G401.6 (cell line): ENCODE results near the gene ART5.
"Not testable (repeated sequence)": the region's sequence is repeated elsewhere in the genome, so short reads cannot be mapped to it uniquely, and the experiment has no call there.

Source experiments
- FAIRE-seq: peaks from 2 replicates; lab custom pipeline; 2012; peaks lifted over from hg19 to GRCh38; lab: Jason Lieb, UNC

Gene ART5

DNA sequence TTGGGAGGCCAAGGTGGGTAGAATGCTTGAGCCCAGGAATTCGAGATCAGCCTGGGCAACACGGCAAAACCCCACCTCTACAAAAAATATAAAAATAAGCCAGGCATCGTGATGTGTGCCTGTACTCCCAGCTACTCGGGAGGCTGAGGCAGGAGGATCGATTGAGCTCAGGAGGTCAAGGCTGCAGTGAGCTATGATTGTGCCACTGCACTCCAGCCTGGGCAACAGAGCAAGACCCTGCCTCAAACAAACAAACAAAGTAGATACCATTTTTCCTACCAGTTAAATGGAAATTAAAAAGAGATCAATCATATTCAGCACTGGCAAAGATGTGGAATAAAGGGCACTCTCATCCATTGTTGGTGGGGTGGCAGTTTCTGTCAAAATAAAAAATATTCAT is 15.5 kb upstream of the ART5 start:
- not testable (repeated sequence) for FAIRE-seq

DNA sequence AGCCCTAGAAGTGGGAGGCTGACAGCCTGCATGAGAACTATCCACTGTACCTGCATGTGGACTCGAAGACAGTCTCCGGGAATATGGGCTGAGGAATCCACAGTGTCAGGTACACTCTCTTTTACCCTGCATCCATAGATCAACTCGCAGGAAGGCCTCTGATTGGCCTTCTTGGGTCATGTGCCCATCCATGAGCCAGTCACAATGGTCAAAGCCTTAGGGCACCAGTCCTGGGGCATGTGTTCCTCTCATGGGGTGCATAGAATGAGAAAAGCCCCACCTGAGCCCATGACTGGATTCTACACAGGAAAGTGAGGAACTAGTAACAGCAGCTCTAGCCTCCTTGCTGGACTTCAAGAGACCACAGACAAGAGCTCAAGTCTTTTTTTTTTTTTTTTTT is 13.8 kb upstream of the ART5 start:
- FAIRE-seq = no peak

DNA sequence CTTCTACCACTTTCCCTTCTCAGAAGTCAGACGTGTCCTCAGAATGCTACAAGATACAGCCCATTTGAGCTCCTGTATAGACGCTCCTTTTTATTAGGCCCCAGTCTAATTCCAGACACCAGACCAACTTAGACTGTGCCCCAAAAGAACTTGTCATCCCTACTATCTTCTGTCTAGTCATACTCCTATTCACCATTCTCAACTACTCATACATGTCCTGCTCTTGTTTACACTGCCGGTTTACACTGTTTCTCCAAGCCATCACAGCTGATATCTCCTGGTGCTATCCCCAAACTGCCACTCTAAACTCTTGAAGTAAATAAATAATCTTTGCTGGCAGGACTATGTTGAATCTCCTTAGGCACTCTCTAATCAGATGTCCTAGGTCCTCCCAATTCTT is 10.7 kb upstream of the ART5 start:
- not testable (repeated sequence) for FAIRE-seq

DNA sequence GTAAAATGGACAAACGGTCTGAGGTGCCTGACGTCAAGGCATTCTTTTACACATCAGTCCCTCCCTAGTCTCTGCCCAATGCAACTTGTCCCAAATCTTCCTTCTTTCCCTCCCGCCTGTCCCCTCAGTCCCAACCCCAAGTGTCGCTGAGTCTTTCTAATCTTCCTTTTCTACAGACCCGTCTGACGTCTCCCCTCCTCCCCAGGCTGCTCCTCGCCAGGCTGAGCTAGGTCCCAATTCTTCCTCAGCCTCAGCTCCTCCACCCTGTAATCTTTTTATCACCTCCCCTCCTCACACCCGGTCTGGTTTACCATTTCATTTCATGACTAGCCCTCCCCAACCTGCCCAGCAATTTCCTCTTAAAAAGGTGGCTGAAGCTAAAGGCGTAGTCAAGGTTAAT is 7.6 kb upstream of the ART5 start:
- not testable (repeated sequence) for FAIRE-seq

DNA sequence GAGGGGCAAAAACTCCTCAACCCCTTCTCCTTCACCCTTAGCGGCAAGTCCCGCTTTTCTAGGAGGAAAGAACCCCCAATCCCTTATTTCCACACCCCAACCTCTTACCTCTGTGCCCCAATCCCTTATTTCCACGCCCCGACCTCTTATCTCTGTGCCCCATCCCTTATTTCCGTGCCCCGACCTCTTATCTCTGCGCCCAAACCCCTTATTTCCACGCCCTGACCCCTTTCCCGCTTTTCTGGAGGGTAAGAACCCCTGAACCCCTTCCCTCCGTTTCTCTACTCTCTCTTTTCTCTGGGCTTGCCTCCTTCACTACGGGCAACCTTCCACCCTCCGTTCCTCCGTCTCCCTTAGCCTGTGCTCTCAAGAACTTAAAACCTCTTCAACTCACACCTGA is 7.1 kb upstream of the ART5 start:
- FAIRE-seq = not testable (repeated sequence)

DNA sequence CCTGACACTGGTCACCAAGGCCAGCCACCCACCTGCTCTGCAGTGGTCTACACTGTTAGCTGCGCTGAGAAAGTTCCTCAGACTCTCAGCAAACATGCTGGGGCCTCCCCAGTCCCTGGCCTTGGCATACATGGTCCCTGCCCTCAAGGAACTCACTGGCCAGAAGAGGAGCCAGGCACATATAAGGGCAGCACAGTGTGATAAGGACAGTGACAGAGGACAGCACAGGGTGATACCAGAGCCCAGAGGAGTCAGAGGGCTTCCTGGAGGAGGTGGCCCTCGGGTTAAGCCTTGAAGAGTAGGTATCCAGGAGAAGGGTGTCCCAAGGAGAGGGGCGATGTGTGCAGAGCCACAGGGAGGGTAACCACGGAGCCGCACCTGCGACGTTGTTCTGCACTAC is 3.8 kb upstream of the ART5 start:
- FAIRE-seq = no peak

DNA sequence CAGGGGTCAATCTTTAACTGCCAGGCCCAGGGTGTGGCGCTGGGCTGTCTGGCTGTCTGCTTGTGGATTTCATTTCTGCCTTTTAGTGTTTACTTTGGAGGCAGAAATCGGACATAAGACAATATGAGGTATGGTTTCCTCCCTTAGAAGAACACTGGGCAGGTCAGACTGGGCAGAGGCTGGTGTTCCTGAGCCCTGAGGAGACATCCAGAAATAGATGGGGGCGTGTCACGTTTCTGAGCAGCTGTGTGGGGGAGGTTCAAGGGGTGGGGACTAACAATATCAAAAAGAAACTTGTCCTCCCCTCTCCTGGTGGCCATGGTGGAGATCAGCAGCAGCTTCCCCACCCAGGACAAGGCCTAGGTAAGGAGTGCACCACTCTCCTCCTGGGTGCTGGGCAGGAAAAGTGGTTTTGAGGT is 3.0 kb upstream of the ART5 start, which contains the start of gene ART1:
Gene ART1 (plus strand): TSS at position 312 of the 419 bp plus-strand sequence. CDS start 14,086 bp downstream, outside the sequence.
- no peak for FAIRE-seq

DNA sequence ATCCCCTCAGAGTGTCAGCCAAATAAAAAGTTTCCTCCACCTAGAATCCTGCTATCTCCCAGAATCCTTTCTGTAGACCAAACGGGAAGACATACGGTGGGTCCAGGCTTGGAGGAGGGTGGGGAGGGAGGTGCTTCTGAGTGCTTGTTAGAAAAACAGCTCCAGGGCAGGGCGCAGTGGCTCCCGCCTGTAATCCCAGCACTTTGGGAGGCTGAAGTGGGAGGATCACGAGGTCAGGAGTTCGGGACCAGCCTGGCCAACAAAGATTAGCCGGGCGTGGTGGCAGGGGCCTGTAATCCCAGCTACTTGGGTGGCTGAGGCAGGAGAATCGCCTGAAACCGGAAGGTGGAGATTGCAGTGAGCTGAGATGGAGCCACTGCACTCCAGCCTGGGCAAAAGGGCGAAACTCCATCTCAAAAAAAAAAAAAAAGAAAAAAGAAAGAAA is 1.3 kb upstream of the ART5 start:
- FAIRE-seq = not testable (repeated sequence)

DNA sequence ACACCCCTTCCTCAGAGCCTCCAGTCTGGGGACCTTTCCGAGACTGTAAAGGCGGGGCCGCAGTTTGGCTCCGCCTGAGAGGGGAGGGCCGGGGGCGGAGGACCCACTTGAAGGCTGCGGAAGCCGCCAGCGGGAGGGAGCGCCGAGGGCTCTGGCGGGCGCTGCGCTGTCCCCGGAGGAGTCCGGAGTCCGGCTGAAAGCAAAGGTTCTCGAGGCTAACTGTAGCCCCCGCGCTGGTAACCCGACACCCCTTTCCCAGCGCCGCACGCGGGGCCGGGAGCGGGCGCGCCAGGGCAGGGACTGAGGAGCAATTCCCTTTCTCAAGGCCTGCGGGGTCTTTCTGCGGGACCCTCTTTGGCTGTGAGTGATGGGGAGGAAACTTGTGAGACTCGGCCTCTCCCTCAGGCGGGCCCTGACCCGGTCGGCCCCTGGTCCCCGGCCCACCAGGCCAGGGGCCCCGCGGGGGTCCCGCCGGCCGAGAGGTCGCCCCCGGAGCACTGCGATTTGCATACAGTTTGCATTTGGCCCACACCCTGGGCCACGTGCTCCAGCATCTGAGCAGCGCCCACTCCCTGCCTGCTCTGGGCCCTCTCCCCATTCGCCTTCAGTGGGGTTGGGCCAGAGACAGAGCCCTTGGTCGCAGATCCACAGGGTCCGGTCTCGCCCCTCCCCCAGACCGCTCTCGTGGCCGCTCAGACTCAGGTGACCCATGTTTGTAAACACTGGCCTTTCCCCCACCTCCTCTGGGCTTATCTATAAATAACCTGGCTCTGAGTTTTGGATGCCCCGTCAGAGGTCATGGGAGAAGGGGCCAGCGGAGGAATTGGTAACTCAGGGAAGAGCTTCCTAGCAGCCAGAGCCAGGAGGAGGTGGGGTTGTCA is 519 bp upstream of the ART5 start:
- no peak for FAIRE-seq

DNA sequence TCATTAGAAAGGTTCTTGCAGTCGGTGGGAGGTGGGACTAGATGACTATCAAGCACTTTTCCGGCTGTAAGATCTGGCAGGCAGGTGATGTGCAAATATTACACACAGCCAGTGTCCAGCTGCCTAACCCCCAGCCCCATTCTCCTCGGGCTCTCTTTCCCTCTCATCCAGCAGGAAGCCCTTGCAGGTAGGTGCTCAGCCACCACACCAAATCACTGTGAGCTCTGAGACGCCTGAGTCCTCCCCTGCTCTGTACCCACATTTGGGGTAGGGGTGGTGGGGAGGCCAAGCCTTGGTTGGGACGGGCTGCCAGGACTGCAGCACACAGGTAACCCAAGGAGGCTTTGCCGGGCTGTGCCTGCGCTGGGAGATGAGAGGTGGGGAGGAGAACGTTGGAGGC is 601 bp downstream of the ART5 start:
- FAIRE-seq = no peak

DNA sequence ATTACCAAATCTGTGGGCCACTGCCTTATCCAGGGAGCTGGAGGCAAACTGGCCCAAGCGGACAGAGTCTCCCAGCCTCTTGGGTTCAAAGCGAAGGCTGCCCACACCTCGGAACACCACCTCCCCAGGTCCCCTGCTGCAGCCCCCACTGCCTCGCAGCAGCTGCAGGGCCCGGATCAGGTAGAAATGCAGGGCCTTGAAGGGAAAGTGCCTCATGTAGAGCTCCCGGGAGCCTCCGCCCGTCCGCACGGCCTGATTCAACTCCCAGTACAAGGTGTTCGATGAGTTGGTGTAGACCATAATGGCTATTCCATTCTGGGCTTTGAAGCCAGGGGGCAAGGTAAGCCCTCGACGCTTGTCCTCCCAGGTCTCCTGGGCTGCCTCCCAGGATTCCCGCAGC is 2.0 kb downstream of the ART5 start:
- no peak for FAIRE-seq

DNA sequence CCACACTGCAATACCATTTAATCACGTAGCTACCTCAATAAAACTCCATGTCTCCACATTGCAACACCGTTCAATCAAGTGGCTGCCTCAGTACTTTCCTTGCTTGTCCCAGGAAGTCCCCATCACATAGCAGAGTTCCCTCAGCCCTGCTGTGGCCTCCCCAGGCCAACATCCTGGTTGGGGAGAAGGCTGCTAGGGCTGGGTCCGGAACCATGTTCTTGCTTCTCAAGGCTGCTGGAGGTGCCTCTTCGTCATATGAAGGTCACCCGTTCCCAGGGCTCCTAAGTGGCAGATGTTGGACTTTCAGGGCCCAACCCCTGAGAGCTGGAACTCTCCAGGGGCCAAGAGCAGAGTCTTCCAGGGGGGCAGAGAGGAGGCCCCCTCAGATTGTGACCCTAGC is 3.3 kb downstream of the ART5 start:
- no peak for FAIRE-seq

DNA sequence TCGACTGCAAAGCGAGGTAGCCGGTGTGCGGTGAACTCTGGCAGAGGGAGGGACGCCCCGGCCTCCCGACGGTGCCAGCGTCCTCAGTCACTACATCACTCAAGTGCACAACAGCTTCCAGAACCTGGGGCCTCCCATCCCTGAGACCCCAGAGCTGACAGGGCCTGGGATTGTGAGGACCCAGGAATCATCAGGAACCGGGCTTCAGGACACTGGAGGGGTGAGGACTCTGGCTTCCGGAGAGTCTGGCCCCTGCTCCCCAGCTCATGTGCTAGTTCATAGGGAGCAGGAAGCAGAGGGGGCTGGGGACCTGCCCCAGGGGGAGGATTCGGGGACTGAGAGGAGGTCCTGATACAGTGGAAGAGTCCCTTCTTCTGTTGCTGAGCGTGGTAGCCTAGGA is 4.6 kb downstream of the ART5 start:
- no peak for FAIRE-seq

DNA sequence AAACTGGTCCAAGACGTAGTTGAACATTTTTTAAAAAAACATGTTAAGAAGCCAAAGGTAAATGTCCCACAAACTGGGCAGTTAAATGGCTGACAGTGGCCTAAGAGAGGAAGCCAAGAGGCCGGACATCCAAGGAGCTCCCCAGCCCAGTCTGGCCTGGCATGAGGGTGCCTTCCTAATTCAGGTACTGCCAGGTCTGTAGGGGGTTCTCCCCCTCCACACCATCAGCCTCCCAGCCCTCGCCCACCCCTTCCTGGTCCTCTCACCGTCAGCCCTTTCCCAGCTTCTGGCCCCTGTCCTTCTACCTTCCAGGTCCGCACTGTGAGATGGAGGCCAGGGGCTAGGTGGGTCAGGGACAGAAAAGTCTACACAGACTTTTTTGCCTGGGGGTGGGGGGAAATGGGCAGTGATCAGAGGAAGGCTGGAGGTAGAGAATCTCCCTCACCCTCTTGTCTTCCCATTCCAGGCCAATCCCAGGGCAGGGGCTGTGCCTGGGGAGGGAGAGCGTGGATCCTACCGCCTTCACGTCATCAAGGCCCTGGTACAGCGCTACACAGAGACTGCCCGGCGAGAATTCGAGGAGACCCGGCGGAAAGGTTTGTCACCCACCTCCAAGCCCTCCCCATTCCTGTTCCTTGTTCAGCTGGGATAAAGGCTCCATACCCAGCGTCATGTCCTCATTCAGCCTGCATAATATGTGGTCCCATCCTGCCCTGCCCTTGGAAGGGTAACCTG is 6.0 kb downstream of the ART5 start:
- no peak for FAIRE-seq

DNA sequence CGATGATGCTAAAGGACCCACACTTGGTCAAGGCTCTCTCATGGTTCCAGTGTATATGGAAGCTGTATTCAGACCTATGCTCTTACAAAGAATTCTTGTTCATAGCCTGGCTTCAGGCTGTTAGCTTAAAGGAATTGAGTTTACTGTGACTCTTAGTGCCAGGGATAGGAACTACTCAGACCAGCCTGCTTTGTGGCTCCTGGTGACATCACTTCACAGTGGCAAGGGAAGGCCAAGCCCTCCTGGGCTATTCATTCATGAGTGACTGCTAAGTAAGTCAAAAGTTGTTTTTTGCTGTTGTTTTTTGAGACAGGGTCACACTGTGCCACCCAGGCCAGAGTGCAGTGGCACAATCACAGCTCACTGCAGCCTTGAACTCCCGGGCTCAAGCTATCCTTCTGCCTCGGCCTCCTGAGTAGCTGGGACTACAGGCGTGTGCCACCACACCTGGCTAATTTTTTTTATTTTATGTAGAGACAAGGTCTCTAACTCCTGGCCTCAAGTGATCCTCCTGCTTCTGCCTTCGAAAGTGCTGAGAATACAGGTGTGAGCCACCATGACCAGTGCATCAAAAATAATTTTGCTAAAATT is 9.6 kb downstream of the ART5 start:
- no peak for FAIRE-seq

DNA sequence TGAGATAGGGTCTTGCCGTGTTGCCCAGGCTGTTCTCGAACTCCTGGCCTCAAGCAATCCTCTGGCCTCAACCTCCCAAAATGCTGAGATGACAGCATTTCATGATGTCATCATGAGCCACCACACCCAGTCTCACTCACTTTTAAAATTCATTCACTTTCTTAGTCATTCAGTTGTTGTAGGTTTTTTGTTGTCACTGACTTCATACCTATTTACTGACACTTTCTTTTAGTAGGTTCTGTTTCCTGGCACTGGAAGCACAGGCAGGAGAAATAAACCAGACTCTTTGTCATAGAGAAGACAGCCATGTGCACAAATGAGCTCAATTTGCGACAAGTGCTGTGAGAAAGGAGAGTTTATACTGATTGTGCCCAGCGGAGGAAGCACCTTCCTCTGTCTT is 10.5 kb downstream of the ART5 start:
- FAIRE-seq = no peak

DNA sequence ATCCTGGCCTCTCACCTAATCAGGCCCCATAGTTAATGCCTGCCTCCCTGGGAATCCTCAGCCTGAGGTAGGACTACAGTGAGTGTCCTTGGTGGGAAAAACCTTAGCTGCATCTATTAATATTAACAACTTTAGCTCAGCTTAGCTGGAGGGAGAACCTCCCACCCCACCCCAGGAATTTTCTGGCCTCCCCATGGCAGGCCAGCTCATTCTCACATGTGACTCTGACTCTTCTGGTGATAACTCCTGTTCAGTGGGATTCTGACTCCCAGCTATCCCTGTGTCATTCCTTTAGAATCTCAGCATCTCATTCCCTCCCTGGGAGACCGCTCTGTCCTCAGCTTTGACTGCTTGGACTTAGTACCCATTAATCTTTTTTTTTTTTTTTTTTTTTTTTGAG is 14.5 kb downstream of the ART5 start:
- FAIRE-seq = no peak

DNA sequence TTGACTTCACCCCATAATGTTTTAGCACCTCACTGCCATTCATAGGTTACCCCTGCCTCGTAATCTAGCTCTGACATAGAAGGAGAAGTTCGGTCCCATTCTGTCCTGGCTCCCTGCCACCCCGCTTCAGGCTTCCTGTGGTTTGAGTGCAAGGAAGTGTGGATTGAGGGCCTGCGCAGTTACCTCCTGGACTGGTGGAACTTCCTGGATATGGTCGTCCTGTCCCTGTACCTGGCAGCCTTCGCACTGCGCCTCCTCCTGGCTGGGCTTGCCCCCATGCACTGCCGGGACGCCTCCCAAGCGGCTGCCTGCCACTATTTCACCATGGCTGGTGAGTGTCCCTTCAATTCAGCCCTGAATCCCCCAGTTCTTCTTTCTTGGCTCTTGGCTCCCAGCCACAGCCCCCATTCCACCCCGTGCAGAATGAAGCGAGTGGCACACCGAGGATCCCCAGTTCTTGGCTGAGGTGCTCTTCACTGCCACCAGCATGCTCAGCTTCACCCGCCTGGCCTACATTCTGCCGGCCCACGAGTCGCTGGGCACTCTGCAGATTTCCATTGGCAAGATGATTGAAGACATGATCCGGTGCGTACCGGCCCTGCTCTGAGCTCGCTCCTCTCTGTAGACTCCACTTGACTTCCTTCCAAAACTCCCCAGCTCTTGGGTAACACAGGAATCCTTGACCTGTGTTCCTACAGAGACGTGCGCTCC is 15.4 kb downstream of the ART5 start:
- FAIRE-seq = no peak

DNA sequence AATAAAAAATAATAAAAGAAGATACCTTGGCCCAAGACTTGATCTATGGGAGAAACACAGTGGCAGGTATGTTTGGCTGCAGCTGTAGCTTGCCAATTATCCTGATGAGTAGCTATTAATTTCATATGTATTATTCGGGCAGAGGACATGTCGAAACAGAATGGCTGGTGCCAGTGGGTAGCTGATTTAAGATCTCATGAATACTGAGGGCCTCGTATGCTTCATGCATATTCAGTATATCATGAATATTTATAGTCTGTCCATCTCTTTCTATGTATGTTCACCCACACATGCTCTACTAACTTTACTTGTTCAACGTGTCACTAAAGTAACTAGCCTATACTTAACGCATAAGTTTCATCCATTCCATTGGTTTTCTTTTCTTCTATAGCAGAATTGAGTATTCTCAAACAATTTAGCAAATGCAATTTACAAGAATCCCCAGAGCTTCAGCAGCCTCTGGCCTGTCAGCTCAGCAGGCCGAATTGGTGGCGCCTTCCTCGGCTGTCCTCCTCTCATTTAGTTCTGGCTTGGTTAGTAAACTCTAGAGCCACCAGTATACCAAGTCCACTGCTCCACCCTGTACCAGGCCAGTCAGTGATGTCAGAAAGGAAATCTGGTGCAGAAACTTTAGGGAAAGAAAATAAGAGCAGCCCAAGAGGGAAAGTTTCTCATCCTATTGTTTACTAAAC is 17.9 kb downstream of the ART5 start:
- FAIRE-seq = no peak

DNA sequence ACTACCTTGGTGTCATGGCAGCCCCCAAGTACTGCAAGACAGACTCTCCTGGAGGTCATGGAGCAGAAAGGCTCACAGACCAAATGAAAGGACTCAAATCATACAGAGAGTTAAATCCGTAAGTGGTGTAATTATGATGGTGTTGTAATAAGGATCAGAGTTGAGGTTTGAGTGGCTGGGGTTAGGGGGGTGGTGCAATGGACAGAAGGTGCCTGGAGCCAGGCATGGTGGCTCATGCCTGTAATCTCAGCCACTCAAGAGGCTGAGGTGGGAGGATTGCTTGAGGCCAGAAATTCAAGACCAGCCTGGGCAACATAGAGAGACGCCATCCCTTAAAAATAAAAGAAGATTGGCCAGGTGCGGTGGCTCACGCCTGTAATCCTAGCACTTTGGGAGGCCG is 18.7 kb downstream of the ART5 start:
- FAIRE-seq = no peak

DNA sequence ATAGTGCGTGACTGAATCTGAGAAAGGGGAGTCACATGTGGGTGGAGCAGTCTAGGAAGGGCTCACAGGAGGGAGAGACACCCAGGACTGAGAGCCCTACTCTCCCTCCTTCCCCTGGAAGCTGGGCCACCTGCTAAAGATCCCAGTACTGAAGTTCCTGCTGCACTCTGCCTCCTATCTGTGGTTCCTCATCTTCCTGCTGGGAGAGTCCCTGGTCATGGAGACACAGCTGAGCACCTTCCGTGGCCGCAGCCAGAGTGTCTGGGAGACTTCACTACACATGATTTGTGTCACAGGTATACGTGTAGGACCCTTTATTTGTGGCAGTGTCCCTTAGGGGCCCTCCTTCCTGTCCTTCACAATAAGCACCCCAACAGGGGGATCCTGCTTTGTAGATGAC is 19.3 kb downstream of the ART5 start:
- no peak for FAIRE-seq

DNA sequence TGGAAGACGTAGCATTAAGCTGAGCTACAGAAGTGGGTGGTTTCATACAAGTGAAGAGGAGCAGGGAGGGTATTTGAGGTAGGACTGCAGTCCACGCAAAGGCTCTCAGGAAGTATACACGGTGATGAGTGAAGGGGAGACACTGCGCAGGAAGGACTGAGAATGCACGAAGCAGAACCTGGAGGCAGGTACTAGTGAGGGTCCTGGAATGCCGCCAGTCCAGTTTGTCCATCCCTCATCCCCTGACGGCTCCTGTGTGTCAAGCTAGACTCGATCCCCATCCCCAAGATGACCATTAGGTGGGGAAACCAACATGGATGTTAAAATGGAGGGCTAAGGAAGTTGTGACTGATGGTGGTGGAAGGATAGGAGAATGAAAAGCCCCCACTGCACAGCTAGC is 23.8 kb downstream of the ART5 start:
- no peak for FAIRE-seq
